NT2/D1 (cell line): ENCODE data around the gene MEIS2.

Source experiments
- DNase-seq: peaks from one replicate; pipeline ENCODE4 v3.0.0-alpha.2; 2011; ENCODE audit warnings: low read depth, low spot score
- H3K27me3 ChIP-seq: 2 replicates; pipeline ENCODE4 v1.6.0; 2011; ENCODE audit warnings: mild to moderate bottlenecking; ENCODE audit not compliant: insufficient read length, insufficient read depth
- H3K36me3 ChIP-seq: 2 replicates; pipeline ENCODE4 v1.6.1; 2011; ENCODE audit warnings: mild to moderate bottlenecking, low read length, mixed read lengths; ENCODE audit not compliant: insufficient read depth, insufficient read length
- H3K4me1 ChIP-seq: 2 replicates; pipeline ENCODE4 v1.5.1; 2011; ENCODE audit not compliant: insufficient read depth, insufficient read length
- H3K4me3 ChIP-seq: 2 replicates; pipeline ENCODE4 v1.5.1; 2011; ENCODE audit warnings: low read depth; ENCODE audit not compliant: insufficient read length
- H3K9ac ChIP-seq: 2 replicates; pipeline ENCODE4 v1.6.0; 2011; ENCODE audit warnings: low read depth; ENCODE audit not compliant: insufficient read length
- H3K9me3 ChIP-seq: 2 replicates; pipeline ENCODE4 v1.5.1; 2011; ENCODE audit warnings: mild to moderate bottlenecking, low read length; ENCODE audit not compliant: insufficient read depth
- SUZ12 ChIP-seq: IDR thresholded peaks from 2 replicates; pipeline ENCODE4 v1.6.1; 2011; ENCODE audit not compliant: insufficient read length, insufficient read depth; ENCODE audit errors: extremely low read depth
- YY1 ChIP-seq: IDR thresholded peaks from 2 replicates; pipeline ENCODE4 v1.6.1; 2011; ENCODE audit not compliant: insufficient read length, insufficient read depth
- ZNF274 ChIP-seq: IDR thresholded peaks from 2 replicates; pipeline ENCODE4 v1.6.1; 2011; ENCODE audit warnings: mild to moderate bottlenecking, low read depth, low read length

Gene MEIS2

GRCh38 chr15:37014566-37014965 lies 85.8 kb downstream of the MEIS2 start:
- Histone ChIP-seq H3K9ac (no peak overlapping the region), H3K36me3 (no peaks in the 10 kb centered on the region), H3K4me3 (no peak overlapping the region), H3K4me1 (no peaks in the 10 kb centered on the region), H3K9me3 (no peaks in the 10 kb centered on the region), H3K27me3 (no peaks in the 10 kb centered on the region)
- TF ChIP-seq ZNF274 (no peak), SUZ12 (no peak), YY1 (no peak)
- no peak for DNase-seq

- no peaks in the 10 kb centered on the region for H3K9me3 ChIP-seq
- H3K9ac ChIP-seq = no peak overlapping the region
- TF ChIP-seq SUZ12 = no peak
- TF ChIP-seq ZNF274 = no peak
- no peak for TF ChIP-seq YY1
- H3K36me3 ChIP-seq = no peaks in the 10 kb centered on the region
- no peaks in the 10 kb centered on the region for H3K4me1 ChIP-seq
- no peak for DNase-seq
- no peak overlapping the region for H3K4me3 ChIP-seq
- H3K27me3 ChIP-seq = no peaks in the 10 kb centered on the region
Measured at GRCh38 chr15:37014137-37014536, 86.2 kb downstream of the MEIS2 start.

- DNase-seq = no peak
- Histone ChIP-seq H3K9me3 (no peaks in the 10 kb centered on the region), H3K4me1 (no peaks in the 10 kb centered on the region), H3K4me3 (no peak overlapping the region), H3K27me3 (no peaks in the 10 kb centered on the region), H3K9ac (no peak overlapping the region), H3K36me3 (no peaks in the 10 kb centered on the region)
- TF ChIP-seq SUZ12 (no peak), ZNF274 (no peak), YY1 (no peak)
Measured at GRCh38 chr15:37010595-37010994, 89.8 kb downstream of the MEIS2 start.

- TF ChIP-seq YY1 = no peak
- TF ChIP-seq ZNF274 = no peak
- TF ChIP-seq SUZ12 = no peak
- no peak overlapping the region for H3K9ac ChIP-seq
- no peaks in the 10 kb centered on the region for H3K27me3 ChIP-seq
- H3K4me3 ChIP-seq = no peak overlapping the region
- no peaks in the 10 kb centered on the region for H3K9me3 ChIP-seq
- H3K4me1 ChIP-seq = no peaks in the 10 kb centered on the region
- H3K36me3 ChIP-seq = no peaks in the 10 kb centered on the region
- no peak for DNase-seq
Measured at GRCh38 chr15:37009288-37009687, 91.1 kb downstream of the MEIS2 start.

- Histone ChIP-seq H3K9me3 (no peaks in the 10 kb centered on the region), H3K4me1 (no peaks in the 10 kb centered on the region), H3K4me3 (no peak overlapping the region), H3K36me3 (no peaks in the 10 kb centered on the region), H3K27me3 (no peaks in the 10 kb centered on the region), H3K9ac (no peak overlapping the region)
- no peak for DNase-seq
- TF ChIP-seq SUZ12 (no peak), YY1 (no peak), ZNF274 (no peak)
Measured at GRCh38 chr15:37008205-37008604, 92.1 kb downstream of the MEIS2 start.

- H3K27me3 ChIP-seq = no peaks in the 10 kb centered on the region
- TF ChIP-seq ZNF274 (no peak), YY1 (no peak), SUZ12 (no peak)
- DNase-seq = no peak
- H3K4me1 ChIP-seq = no peaks in the 10 kb centered on the region
- H3K36me3 ChIP-seq = no peaks in the 10 kb centered on the region
- no peak overlapping the region for H3K9ac ChIP-seq
- H3K4me3 ChIP-seq = no peak overlapping the region
- H3K9me3 ChIP-seq = no peaks in the 10 kb centered on the region
Measured at GRCh38 chr15:37007301-37007700, 93.0 kb downstream of the MEIS2 start.

GRCh38 chr15:37004981-37005735 lies 95.2 kb downstream of the MEIS2 start:
- Histone ChIP-seq H3K4me1 (no peaks in the 10 kb centered on the region), H3K36me3 (no peaks in the 10 kb centered on the region), H3K9me3 (no peaks in the 10 kb centered on the region), H3K9ac (no peak overlapping the region), H3K4me3 (no peak overlapping the region), H3K27me3 (no peaks in the 10 kb centered on the region)
- no peak for TF ChIP-seq YY1
- no peak for TF ChIP-seq SUZ12
- TF ChIP-seq ZNF274 = no peak
- no peak for DNase-seq

GRCh38 chr15:37004373-37004869 lies 95.9 kb downstream of the MEIS2 start:
- Histone ChIP-seq H3K4me1 (no peaks in the 10 kb centered on the region), H3K4me3 (no peak overlapping the region), H3K9me3 (no peaks in the 10 kb centered on the region), H3K9ac (no peak overlapping the region), H3K36me3 (no peaks in the 10 kb centered on the region), H3K27me3 (no peaks in the 10 kb centered on the region)
- no peak for TF ChIP-seq YY1
- no peak for DNase-seq
